PFSK-1 (cell line): ENCODE measurements around the gene OSBPL10.

ENCODE experiments used
- FOXP2 ChIP-seq: optimal IDR thresholded peaks from 2 replicates; pipeline ENCODE3; 2011; ENCODE audit warnings: borderline replicate concordance, control low read depth, inconsistent platforms; ENCODE audit not compliant: insufficient read depth; ENCODE audit errors: extremely low read length, extremely low read depth
- POLR2AphosphoS5 ChIP-seq: IDR thresholded peaks from 2 replicates; pipeline ENCODE4 v1.6.1; 2012; ENCODE audit warnings: low read depth, mild to moderate bottlenecking, control low read depth, low read length, moderate library complexity
- REST ChIP-seq, 2 experiments: IDR thresholded peaks; 2 replicates each; pipeline versions ENCODE4 v1.6.1 to v1.8.0; 2011 to 2012; ENCODE audit warnings: low read depth in 2 of 2, low read length in 2 of 2, control low read depth in 1 of 2, inconsistent platforms in 1 of 2, mild to moderate bottlenecking in 1 of 2, moderate library complexity in 1 of 2; ENCODE audit not compliant: insufficient read depth in 1 of 2
- SIN3A ChIP-seq: IDR thresholded peaks from 2 replicates; pipeline ENCODE4 v1.6.1; 2012; ENCODE audit warnings: mild to moderate bottlenecking, low read length, moderate library complexity, borderline replicate concordance; ENCODE audit not compliant: insufficient read depth
- TAF1 ChIP-seq: IDR thresholded peaks from 2 replicates; pipeline ENCODE4 v1.6.1; 2012; ENCODE audit warnings: low read length, control low read depth, borderline replicate concordance; ENCODE audit not compliant: insufficient read depth

DNA sequence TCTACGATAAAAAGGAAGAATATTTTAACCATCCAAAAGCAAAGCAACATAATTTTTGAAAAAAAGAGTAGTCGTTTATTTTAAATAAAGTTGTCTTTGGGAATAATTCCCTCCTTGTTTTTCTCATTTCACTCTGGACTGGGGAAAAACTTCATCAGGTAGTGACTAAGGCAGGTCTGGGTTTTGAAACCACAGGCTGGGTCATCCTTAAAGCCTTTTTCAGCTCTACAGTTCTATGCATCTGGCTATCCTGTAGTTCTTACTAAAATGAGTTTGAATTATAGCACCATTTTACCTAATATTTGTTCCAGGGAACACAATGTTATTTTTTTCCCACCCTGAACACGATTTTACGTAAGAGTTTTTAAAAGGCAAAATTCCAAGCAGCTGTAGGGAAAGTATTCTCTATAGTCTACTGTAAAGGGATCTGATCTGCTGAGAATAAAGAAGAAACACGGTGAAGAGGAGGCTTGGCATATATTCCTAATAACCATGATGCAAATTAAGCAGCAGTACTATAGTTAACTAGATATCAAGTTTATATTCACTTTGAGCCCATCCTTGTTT, 107.7 kb downstream of the OSBPL10 start:
- no peak for TF ChIP-seq TAF1
- no peak for TF ChIP-seq POLR2AphosphoS5
- TF ChIP-seq REST (IDR thresholded peaks at IDR 0.05; ENCODE audit: insufficient read depth in 1 of 2, low read depth in 2 of 2, low read length in 2 of 2) = no peak
- no peak for TF ChIP-seq SIN3A
- no peak for TF ChIP-seq FOXP2
